Eye (tissue), 1 donor: ENCODE data around the gene LTA4H.

Source experiments
- DNase-seq: peaks from one replicate; pipeline ENCODE4 v3.0.0-alpha.2; 2015

LTA4H gene

DNA sequence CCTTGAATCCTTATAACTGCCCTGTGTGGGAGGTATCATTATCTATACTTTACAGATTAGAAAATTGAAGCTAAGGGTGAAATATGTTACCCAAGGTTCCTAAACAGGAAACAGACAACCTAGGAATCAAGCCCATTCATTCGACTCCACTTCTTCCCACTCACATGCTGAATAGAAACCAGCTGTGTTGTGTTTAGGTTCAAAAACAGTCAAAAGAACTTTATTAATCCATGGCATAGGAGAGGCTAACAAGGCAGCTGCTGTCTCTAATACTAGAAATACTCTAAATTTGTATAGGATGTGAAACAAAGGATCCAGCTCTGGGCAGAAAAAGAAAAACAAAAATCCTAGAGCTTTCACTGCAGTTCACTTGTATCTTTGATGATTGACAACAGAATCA lies 82.4 kb downstream of the LTA4H start:
- no peak for DNase-seq

DNA sequence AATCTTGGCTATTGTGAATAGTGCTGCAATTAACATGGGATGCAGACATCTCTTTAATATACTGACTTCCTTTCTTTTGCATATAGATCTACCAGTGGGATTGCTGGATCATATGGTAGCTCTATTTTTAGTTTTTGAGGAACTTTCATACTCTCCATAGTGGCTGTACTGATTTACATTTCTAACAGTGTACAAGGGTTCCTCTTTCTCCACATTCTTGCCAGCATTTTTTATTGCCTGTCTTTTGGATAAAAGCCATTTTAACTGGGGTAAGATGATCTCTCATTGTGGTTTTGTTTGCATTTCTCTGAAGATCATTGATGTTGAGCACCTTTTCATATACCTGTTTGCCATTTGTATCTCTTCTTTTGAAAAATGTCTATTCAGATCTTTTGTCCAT lies 83.9 kb downstream of the LTA4H start:
- DNase-seq = no peak
